ENCODE results near the gene HSP90B1.

Gene HSP90B1

GRCh38 chr12:103924761-103925641 lies 5.2 kb upstream of the HSP90B1 start (continued):
- TF ChIP-seq ZNF670 (tag by site-specific recombination; IDR thresholded peaks at IDR 0.05; ENCODE audit: low read depth) (no peak), ZFP41 (tag by site-specific recombination; IDR thresholded peaks at IDR 0.05; ENCODE audit: borderline replicate concordance) (no peak), ZFP69B (tag by site-specific recombination; IDR thresholded peaks at IDR 0.05) (peak; percentile 54; the same call in 1 of the 2 replicates), OSR2 (tag by site-specific recombination; IDR thresholded peaks at IDR 0.05) (peak; percentile 72), ZBTB17 (tag by site-specific recombination; IDR thresholded peaks at IDR 0.05) (peak; percentile 87), ZNF48 (tag by site-specific recombination; IDR thresholded peaks at IDR 0.05) (no peak), KLF9 (tag by site-specific recombination; IDR thresholded peaks at IDR 0.05; ENCODE audit: low read depth) (no peak)

- ChIA-PET POLR2A (interaction anchor here (1.7 to 2.7 kb wide), 2 partner anchors 36 to 135 kb away, joined by 11 to 49 read pairs; partner anchors contain the start of genes HCFC2 and TDG), CTCF (interaction anchor here (0.6 kb wide), 1 partner anchor 16 kb away, joined by 6 read pairs; no protein-coding TSS in a partner anchor)
- Histone ChIP-seq H3K36me3 (ENCODE audit: control insufficient read depth in 2 of 2, insufficient read depth in 1 of 2, low read length in 2 of 2) (peaks cover 6 to 29% of the 10 kb centered on the region in 2 experiments; a peak in 2 of 3 replicates), H3K4me3 (ENCODE audit: low read depth, low read length) (peak overlapping the region; percentile 69), H3K4me1 (ENCODE audit: control insufficient read depth, insufficient read depth, low read length) (peaks cover 10% of the 10 kb centered on the region), H3K27ac (ENCODE audit: extremely low read depth, low read depth, low read length) (peak overlapping the region; percentile 74; the same call in 1 of the 2 replicates), H3K9me3 (ENCODE audit: control insufficient read depth, insufficient read depth, low read depth, low read length) (no peaks in the 10 kb centered on the region)
- TF ChIP-seq SCRT2 (tag by site-specific recombination; IDR thresholded peaks at IDR 0.05) (no peak), ZNF768 (tag by site-specific recombination; IDR thresholded peaks at IDR 0.05) (no peak), ZNF132 (tag by site-specific recombination; IDR thresholded peaks at IDR 0.05; ENCODE audit: borderline replicate concordance) (no peak), ZXDB (tag by site-specific recombination; IDR thresholded peaks at IDR 0.05) (no peak), ZNF391 (tag by site-specific recombination; IDR thresholded peaks at IDR 0.05; ENCODE audit: borderline replicate concordance, low read depth) (no peak), YY2 (tag by site-specific recombination; IDR thresholded peaks at IDR 0.05) (no peak), CTCF (tag by site-specific recombination; IDR thresholded peaks at IDR 0.05) (no peak), ZNF629 (tag by site-specific recombination; IDR thresholded peaks at IDR 0.05) (no peak), ZFP41 (tag by site-specific recombination; IDR thresholded peaks at IDR 0.05; ENCODE audit: borderline replicate concordance) (no peak), KLF16 (tag by site-specific recombination; IDR thresholded peaks at IDR 0.05) (no peak), ZNF571 (tag by site-specific recombination; IDR thresholded peaks at IDR 0.05) (no peak), ZSCAN5A (tag by site-specific recombination; IDR thresholded peaks at IDR 0.05) (no peak), ZNF274 (IDR thresholded peaks at IDR 0.05; ENCODE audit: low read length) (no peak), ZNF274 (tag by site-specific recombination; IDR thresholded peaks at IDR 0.05; ENCODE audit: borderline replicate concordance) (no peak), ZNF423 (tag by site-specific recombination; IDR thresholded peaks at IDR 0.05) (no peak), SP3 (tag by site-specific recombination; IDR thresholded peaks at IDR 0.05) (no peak), ZNF658 (tag by site-specific recombination; IDR thresholded peaks at IDR 0.05) (no peak), GLI2 (tag by site-specific recombination; IDR thresholded peaks at IDR 0.05; ENCODE audit: borderline replicate concordance, low read depth) (no peak)
Measured at GRCh38 chr12:103928682-103929045, 1.5 kb upstream of the HSP90B1 start.
